GM12892 (cell line): ENCODE results near the gene PRDX5.

Source experiments
- POLR2A ChIP-seq: IDR thresholded peaks from 2 replicates; pipeline ENCODE4 v1.6.1; 2011; ENCODE audit warnings: low read depth, low read length, control low read depth
- TAF1 ChIP-seq: IDR thresholded peaks from 2 replicates; pipeline ENCODE4 v1.6.1; 2011; ENCODE audit warnings: low read depth, mild to moderate bottlenecking, control low read depth, low read length, borderline replicate concordance

DNA sequence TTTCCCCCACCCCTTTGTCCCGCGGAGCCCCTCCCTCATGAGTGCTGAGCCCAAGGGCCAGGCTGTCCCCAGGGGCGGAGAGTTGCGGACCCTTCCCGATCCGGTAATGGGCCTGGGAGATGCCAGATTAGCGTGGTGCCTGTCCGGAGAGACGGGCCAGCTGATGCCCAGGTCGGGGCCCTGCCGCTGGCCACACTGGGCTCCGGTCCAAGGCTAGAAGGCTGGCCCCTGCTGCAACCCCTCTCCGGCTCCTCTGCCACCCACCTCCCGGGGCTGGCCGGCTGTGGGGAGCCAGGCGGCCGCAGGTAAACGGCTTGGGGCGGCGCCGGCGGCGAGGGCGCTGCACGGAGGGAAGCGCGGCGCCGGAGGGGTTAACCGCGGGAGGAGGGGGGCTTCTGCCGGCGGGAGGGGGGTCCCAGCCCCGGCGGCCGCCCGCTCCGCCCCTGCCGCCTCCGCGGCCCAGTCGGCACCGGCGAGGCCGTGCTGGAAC, 26.6 kb upstream of the PRDX5 start, which contains the start of gene KCNK4:
- TF ChIP-seq POLR2A (no peak), TAF1 (no peak)
